ENCODE measurements around the gene GKN1. TPM values are rescaled to one million over a fixed set of nuclear protein-coding genes. Genes with fewer than 3 reads are reported as not detected.

Gene GKN1
- polyA plus RNA-seq, 1 donor from 2014 or later = not detected

DNA sequence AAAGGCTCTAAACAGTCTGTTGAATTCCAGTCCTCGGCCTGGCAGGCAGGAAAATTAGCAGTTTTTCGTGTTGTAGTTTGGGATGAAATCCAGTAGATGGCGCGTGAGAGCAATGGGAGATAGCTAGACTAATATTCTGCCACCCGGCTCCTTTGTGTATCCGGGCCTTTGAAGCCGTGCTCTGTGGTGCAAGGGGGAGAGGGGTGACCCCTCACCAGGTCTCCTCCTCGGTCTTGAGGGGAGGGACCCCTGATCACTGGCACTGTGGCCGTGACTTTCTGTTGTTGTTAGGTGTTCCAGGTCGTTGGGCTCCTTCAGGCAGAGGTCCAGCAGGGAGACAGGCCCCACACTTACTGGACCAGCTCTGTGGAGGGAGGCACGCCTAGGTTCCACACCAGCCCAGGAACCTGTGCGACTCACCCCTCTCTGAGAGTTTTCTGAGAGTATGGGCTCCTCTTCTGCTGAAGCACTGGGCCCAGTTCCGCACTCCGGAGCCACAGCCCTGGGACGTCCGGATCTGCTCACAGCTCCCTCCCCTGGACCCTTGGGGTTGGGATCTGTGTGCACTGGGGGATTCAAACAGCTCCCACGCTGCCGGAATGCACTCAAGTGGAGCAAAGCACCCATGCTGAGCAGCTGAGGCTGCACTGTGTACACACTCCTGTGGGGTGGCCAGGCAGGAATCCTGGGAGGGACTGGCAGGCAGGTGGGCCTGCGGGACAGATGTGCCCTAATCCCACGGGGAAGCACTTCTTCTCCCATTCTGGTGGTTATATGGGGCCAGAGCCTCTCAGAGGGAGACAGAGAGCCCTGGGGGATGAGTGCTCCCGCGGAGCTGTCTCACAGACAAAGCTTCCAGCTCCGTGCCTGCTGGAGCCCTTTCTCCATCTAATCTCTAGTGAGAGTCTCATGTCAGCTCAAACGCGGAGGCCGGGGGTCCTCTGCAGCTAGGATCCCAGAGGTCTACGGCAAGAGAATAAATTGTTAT, 30.6 kb upstream of the GKN1 start:
- H3F3A ChIP-seq (ENCODE audit: insufficient read depth, low read length, poor library complexity, severe bottlenecking) = no peaks in the 10 kb centered on the region
- no peaks in the 10 kb centered on the region for H3K36me3 ChIP-seq (ENCODE audit: insufficient read depth, low read length)
- no peaks in the 10 kb centered on the region for H3K9me3 ChIP-seq (ENCODE audit: low read length)
- H3K9ac ChIP-seq (ENCODE audit: low read length) = no peak overlapping the region
- no peaks in the 10 kb centered on the region for H3K79me2 ChIP-seq (replicated peaks; ENCODE audit: insufficient read depth, low read length)
- H3K9me2 ChIP-seq (ENCODE audit: insufficient read depth, low read length) = no peaks in the 10 kb centered on the region
- H2AFZ ChIP-seq (ENCODE audit: low read depth, low read length) = peak overlapping the region; percentile 11
- H3K4me2 ChIP-seq (ENCODE audit: low read length) = no peak overlapping the region
- no peak overlapping the region for H3K27ac ChIP-seq (ENCODE audit: low read length)
- H3K27me3 ChIP-seq (ENCODE audit: insufficient read depth, low read depth, low read length) = no peaks in the 10 kb centered on the region
- H3K4me3 ChIP-seq (ENCODE audit: low read length) = no peak overlapping the region
- H4K20me1 ChIP-seq (ENCODE audit: insufficient read depth) = no peaks in the 10 kb centered on the region
- TF ChIP-seq SMC3 (conservative IDR thresholded peaks at IDR 0.05; ENCODE audit: poor library complexity) (peak; percentile 78), MXI1 (conservative IDR thresholded peaks at IDR 0.05; ENCODE audit: poor library complexity, severe bottlenecking) (no peak), RAD21 (conservative IDR thresholded peaks at IDR 0.05) (peak; percentile 72)
- TF ChIP-seq, protein P1, sequence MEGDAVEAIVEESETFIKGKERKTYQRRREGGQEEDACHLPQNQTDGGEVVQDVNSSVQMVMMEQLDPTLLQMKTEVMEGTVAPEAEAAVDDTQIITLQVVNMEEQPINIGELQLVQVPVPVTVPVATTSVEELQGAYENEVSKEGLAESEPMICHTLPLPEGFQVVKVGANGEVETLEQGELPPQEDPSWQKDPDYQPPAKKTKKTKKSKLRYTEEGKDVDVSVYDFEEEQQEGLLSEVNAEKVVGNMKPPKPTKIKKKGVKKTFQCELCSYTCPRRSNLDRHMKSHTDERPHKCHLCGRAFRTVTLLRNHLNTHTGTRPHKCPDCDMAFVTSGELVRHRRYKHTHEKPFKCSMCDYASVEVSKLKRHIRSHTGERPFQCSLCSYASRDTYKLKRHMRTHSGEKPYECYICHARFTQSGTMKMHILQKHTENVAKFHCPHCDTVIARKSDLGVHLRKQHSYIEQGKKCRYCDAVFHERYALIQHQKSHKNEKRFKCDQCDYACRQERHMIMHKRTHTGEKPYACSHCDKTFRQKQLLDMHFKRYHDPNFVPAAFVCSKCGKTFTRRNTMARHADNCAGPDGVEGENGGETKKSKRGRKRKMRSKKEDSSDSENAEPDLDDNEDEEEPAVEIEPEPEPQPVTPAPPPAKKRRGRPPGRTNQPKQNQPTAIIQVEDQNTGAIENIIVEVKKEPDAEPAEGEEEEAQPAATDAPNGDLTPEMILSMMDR (IDR thresholded peaks at IDR 0.05; ENCODE audit: poor library complexity, severe bottlenecking) = peak; percentile 87

DNA sequence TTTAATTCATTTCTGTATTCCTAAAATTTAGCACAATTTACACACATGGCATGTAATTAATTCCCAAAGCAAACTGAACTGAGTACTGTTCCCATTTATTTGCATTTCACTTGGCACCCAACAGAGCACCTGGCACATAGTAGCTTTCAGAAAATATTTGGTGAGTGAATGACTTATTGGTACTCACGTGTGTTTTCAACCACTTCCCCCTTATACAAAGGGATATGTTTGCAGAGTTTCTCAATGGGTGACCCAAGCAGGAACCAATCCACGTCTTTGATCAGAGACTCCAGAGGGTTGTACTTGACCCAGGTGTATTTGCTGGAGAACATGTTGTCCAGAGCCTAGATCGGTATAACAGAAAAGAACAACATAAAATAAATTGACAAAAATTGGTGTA, 28.3 kb upstream of the GKN1 start:
- Histone ChIP-seq H3K36me3 (ENCODE audit: insufficient read depth, low read length) (no peaks in the 10 kb centered on the region), H3K4me3 (ENCODE audit: low read length) (no peak overlapping the region), H3K9me2 (ENCODE audit: insufficient read depth, low read length) (no peaks in the 10 kb centered on the region), H3K4me2 (ENCODE audit: low read length) (no peak overlapping the region), H3K9me3 (ENCODE audit: low read length) (no peaks in the 10 kb centered on the region), H4K20me1 (ENCODE audit: insufficient read depth) (no peaks in the 10 kb centered on the region), H3K27ac (ENCODE audit: low read length) (no peak overlapping the region), H3K79me2 (replicated peaks; ENCODE audit: insufficient read depth, low read length) (no peaks in the 10 kb centered on the region), H3K9ac (ENCODE audit: low read length) (no peak overlapping the region), H3K27me3 (ENCODE audit: insufficient read depth, low read depth, low read length) (no peaks in the 10 kb centered on the region), H3F3A (ENCODE audit: insufficient read depth, low read length, poor library complexity, severe bottlenecking) (no peaks in the 10 kb centered on the region), H2AFZ (ENCODE audit: low read depth, low read length) (no peak overlapping the region)
- TF ChIP-seq, protein P1 (IDR thresholded peaks at IDR 0.05; ENCODE audit: poor library complexity, severe bottlenecking) = no peak
- TF ChIP-seq POLR2AphosphoS5 (IDR thresholded peaks at IDR 0.05) (no peak), MXI1 (conservative IDR thresholded peaks at IDR 0.05; ENCODE audit: poor library complexity, severe bottlenecking) (no peak), TAF1 (IDR thresholded peaks at IDR 0.05; ENCODE audit: low read depth) (no peak), EP300 (conservative IDR thresholded peaks at IDR 0.05; ENCODE audit: poor library complexity, severe bottlenecking) (no peak), RAD21 (conservative IDR thresholded peaks at IDR 0.05) (no peak), EZH2 (IDR thresholded peaks at IDR 0.05; ENCODE audit: borderline replicate concordance, insufficient read depth, low read length, poor library complexity, severe bottlenecking) (no peak)
- TF ChIP-seq, protein P2, sequence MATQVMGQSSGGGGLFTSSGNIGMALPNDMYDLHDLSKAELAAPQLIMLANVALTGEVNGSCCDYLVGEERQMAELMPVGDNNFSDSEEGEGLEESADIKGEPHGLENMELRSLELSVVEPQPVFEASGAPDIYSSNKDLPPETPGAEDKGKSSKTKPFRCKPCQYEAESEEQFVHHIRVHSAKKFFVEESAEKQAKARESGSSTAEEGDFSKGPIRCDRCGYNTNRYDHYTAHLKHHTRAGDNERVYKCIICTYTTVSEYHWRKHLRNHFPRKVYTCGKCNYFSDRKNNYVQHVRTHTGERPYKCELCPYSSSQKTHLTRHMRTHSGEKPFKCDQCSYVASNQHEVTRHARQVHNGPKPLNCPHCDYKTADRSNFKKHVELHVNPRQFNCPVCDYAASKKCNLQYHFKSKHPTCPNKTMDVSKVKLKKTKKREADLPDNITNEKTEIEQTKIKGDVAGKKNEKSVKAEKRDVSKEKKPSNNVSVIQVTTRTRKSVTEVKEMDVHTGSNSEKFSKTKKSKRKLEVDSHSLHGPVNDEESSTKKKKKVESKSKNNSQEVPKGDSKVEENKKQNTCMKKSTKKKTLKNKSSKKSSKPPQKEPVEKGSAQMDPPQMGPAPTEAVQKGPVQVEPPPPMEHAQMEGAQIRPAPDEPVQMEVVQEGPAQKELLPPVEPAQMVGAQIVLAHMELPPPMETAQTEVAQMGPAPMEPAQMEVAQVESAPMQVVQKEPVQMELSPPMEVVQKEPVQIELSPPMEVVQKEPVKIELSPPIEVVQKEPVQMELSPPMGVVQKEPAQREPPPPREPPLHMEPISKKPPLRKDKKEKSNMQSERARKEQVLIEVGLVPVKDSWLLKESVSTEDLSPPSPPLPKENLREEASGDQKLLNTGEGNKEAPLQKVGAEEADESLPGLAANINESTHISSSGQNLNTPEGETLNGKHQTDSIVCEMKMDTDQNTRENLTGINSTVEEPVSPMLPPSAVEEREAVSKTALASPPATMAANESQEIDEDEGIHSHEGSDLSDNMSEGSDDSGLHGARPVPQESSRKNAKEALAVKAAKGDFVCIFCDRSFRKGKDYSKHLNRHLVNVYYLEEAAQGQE (IDR thresholded peaks at IDR 0.05; ENCODE audit: borderline replicate concordance) = no peak
